NCI-H2029 treated with DMSO at 0.1 percent for 48 hours (cell line): ENCODE results near the gene EPHA2.

Experiments used
- DNase-seq: peaks from one replicate; lab custom pipeline; 2025; lab: John Stamatoyannopoulos, UW

EPHA2 gene

DNA sequence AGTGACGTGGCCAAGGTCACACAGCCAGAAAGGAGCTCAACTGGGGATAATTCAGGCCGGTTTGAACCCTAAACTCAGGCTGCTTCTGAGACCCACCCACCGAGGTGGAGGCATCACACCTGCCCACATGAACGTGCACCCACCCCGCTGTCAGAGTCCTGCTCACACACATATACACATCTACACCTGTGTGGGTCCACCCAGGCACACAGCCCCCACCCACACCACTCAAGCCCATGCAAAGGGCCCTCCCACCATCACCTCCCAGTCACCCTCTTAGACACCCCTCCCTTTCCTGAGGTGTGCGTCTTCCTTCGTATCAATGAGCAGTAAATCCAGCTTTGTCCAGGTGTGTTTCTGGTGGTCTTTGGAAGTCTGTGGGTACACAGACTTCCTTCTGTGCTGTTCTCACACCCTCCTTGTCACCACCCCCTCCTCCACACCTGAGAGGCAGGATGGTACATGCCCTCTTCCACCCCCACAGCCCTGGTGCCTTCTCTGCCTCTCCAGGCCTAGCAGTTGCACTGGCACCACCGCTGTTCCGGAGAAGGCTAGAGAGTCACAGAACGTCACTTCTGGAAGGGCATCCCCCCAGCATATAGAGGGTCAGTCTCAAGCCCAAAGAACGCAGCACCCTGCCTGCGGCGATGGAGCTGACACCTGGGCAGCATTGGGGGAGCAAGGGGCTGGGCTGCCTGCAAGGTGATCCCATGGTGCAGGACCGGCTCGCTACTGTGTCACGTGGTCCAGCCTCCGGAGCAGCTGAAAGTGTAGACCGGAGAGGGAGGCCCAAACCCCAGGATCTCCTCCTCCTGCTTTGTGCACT, 63.6 kb downstream of the EPHA2 start:
- DNase-seq: no peak

DNA sequence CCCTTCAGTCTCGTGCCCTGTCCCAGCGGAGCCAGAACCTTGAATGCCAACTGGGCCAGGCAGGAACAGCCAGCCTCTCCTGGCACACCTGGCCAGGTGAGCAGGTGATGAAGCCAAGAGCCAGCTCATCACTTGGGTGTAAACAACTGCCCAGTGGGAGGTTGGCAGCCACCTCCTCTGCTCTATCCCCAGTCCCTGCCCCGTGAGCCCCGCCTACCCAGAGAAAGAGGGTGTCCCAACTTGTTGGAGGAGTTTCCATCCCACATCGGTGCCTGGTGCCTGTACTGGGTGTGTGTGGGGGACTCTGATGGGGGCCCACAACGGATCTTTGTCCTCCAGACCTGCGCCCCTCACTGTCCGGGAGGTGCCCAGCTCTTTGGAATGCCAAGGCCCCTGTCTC, 64.6 kb downstream of the EPHA2 start:
- DNase-seq: no peak

DNA sequence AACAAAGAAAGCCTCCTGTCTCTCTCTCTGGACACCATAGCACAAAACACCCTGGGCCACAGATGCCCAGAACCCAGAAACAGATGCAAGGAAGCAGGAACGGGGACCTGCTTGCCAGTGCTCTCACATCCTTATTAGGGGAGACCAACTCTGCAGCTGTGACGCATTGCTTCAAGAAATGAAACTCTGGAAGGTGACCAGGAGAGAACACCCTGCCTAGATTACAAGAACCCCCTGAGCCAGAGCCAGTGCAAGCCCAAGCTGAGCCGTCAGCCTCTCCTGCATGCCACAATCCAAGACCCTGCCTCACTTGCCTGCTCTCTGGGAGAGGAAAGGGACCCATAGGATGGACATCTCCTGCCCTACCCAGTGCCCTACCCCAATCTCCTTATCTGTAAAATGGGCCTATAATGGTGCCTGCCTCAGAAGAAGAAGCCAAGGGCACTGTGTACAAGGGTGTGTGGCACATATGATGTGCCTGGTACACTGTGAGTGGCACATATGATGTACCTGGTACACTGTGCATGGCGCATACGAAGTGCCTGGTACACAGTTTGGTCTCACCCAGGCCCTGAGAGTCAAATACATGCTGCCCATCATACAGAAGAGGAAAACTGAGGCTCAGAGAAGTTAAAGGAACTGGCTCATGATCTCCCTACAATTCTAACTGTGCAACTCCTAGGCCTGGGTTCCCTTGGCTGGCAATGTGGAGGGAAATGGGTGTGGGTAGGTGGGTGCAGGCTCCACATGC, 65.6 kb downstream of the EPHA2 start:
- DNase-seq: no peak

DNA sequence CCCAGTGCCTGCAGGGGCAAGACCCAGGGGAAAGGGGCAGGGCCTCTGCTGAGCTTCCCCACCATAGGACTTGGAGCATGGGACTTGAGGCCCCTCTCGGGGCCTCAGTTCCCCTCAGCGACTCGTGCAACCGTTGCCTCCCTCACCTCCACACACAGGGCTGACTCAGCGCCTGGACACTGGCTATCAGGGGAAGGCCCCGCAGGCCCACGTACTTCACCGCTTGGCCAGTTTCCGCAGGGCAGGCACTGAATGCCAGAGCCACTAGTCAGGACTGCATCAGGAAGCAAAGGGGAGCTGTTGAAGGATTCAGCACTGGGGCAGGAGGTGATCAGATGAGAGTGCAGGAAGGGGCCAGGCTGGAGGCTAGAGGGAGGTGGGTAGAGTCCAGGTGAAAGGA, 66.9 kb downstream of the EPHA2 start:
- no peak for DNase-seq

DNA sequence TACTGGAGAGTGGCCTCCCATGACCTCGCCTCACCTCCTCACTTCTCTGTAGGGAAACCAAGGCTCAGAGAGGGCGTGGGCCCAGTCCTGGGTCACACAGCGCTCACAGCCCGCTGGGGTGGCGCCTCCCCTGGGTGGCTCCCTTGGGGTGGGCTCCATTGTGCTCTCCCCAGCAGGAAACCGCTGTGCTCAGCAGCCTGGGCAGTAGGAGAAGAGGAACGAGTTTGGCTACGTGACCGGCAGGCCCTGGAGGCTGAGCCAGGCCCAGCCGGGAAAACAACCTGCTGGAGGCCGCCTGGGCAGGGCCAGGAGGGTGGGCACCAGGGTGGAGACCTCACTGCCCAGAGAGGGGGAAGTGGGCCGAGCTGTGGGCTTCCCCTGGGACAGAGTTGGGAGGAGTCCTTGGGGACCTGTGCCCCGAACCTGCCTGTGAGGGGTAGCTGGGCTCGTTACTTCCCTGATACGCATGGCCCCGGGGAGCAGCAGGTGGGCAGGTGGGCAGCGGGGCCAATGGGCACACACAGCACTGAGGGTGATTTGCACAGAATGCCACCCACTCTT, 67.4 kb downstream of the EPHA2 start:
- DNase-seq: no peak

DNA sequence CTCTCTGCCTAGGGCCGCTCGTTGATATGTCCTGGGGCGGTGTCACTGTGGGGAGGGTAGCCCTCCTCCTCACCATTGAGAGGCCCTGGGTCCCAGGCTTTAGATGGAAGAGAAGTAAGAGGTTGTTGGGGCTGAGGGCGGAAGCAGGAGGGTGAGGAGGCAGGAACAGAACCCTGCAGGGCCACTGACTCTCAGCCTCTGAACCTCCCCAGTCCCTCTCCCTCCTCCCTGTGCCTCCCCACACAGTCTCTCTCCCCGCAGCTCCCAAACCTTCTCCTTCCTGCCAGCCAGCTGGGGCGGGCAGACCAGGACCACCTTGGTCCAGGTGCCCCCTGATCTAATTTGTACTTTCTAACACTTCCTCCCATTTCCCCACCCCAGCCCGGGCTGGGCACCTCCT, 68.1 kb downstream of the EPHA2 start:
- no peak for DNase-seq

DNA sequence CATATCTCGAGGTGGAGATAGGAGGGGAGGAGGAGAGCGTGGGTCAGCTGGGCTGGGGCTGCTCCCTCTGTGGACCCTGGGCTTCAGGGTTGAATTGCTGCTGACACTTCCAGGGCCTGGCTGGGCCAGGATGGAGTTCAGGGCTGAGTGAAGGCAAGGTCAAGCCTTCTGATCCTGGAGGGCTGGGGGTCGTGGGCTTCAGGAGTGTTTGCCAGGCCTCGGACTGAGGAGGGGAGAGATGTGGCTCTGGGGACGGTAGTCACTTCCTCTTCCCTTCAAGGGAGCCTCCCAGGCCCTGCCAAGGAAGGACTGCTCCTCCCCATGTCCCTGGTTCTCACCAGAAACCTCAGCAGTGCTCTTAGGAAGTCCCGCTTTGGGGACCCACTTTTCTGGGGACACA, 70.3 kb downstream of the EPHA2 start:
- DNase-seq: no peak

DNA sequence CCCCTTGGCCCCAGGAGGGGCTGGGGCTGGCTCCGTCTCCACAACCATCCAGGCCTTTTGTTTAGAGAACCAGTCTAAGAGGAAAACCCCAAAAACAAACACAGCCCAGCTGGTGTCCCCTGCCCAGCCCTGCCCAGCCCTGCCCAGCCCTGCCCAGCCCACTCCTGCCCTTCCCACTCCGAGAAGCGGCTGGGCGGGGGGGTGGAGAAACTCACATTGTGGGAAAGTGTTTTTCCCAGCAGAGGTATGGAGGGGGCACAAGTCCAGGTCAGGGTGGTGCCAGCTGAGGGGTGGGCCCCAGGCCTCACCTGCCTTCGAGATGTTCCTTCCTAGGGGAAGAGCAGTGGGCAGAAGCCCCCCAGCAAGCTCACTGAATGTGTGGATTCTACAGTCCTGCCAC, 72.4 kb downstream of the EPHA2 start:
- no peak for DNase-seq

DNA sequence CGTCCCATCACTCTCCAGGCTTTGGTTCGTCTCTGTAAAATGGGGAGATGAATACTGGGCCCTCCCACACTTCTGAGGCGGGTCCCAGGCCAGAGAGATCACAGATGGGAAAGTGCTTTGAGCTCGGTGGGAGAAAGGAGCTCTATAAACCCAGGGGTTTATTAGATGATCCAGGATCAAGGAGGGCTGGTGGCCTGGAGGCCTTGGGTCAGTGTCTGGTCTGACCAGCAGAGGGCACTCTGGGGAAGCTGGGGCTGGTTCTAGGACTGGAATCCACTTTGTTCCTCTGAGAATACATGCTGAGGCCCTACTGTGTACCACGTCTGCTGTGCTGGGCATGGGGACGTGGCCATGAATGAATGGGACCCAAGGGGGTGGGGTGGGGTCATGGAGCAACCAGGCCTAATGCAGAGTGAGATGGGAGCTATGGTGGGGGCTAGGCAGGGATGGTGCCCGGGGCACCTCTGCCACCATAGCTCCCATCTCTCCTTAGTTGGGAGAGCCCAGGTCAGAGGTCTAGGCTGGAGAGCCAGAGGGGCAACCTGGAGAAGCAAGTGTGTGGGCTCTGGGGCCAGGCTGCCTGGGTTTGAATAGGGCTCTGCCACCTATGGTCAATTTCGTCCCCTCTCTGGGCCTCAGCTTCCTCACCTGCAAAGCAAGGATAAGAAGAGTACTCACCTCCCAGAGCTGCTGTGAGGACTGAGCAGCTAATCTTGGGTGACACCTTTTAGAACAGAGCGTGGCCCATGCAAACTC, 73.4 kb downstream of the EPHA2 start:
- no peak for DNase-seq

DNA sequence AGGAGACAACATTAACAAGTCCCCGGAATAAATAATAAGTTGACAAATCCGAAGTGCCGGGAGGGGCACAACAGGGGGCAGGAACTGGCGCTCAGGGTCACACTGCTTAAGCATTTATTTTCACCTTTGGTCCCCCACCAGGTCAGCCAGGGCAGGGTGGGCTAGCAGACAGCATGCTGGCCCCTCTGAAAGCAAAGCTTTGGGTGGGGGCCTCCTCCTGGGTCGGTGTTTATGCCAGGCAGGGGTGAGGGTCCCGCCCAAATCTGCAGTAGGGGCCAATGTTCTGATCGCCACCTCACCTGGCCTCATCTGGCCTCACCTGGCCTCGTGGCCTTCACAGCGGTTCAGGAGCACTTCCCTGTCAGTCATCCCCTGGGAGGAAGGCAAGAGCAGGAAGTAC, 74.2 kb downstream of the EPHA2 start:
- no peak for DNase-seq

DNA sequence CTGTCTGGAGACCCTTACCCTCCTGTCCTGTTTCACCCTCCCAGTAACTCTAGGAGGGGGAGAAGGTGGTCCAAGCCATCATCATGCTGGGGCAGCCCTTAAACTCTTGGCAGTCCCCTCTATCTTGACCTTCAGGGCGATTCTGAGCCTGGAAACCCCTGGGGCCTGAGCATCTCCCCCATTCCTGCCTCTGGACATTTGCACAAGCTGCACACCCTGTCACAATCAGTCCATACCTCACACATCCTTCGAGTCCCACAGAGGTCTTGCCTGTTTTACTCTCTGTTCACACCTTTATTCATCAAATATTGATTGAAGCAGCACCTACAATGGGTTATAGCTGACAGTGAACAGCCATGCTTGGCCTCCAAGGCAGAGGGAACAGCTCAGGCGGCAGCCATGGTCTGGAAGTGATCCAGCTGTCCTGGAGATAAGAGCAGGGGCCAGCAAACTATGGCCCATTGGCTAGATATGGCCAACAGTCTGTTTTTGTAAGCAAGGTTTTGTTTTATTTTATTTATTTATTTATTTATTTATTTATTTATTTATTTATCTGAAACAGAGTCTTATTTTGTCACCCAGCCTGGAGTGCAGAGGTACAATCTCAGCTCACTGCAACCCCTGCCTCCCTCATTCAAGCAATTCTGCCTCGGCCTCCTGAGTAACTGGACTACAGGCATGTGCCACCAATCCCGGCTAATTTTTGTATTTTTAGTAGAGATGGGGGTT, 75.3 kb downstream of the EPHA2 start:
- DNase-seq: no peak

DNA sequence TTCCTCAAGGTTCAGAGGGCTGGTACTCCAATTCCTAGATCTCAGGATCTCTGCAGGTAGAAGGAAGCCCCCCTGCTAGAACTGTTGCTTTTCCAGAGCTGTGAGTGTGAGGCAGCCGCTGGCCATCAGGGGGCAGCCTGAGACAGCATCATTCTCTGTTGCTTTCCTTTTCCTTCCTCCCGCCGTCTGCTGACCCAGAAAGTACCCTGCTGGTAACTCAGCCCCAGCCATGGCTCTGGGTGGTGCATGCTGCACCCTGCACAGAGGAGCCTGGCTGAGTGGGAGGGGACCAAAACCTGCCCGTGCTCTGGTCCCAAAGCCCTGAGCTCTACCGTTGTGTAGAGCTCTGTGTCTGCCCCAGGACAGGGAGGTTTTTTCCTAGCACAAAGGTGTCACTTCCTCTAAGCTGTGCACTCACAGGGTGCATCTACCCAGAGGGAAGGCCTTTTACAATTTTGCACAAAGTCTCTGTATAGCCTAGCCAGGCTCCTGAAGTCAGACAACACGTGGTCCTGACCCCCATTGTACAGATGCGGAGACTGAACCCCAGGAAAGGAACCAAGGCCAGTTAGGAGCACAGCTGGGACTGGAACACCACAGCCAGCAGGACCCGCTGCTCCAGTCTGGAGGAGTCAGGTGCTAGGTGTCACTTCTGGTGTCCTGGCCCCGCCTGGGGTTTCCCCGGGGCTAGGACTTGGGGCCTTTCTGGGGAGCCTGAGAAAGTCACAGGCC, 76.8 kb downstream of the EPHA2 start:
- DNase-seq: peak; percentile 41

DNA sequence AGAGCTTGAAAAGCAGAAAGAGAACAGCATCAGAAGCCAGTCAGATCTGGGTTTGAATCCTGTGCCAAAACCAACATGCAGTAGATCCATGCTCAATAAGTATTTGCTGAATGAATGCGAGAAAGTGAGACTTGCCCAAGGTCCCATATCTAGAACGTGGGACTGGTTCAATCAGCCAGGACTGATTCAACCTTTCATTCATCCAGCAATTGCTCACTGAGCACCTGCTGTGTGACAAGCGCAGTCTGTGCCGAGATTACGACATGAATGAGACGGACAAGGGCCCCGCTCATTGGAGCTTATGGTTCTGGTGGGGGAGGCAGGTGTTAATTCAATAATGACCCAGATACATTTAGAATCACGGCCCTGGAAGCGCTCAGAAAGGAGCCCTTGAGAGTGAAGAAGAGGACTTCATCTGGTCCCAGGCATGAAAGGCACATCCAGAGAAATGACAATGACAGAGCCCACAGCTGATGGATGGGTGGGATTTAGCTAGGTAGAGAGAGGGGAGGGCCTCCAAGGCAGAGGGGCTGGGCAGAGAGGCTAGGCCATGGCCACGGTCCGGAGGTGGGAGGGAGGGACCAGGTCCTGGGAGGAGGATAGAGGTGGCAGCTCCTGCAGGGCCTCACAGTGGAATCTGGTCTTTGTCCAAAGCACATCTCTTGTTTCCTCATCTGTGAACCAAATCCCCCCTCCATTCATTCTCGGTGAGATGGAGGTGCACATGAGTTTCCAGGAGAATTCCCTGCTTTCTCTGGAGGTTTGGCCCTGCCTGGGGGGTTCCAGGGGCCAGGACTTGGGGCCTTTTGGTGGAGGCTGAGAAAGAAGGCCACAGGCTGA, 78.2 kb downstream of the EPHA2 start:
- no peak for DNase-seq

DNA sequence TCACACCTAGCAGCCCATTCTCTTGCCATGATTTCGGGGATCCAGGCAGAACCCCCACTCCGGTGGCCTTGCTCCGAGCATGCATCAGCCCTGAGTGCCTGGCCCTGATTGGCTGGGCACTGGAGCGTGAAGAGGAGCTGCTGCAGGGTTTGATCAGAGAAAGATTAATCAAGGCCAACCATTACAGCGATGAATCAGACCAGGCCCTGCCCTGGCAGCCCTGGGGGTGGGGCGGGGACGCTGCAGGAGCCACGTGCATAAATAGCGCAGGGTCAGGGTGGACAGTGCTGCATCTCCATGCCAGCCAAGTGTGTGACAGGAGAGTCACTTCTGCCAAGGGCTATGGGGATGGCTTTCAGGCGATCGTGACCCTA, 79.0 kb downstream of the EPHA2 start:
- no peak for DNase-seq

DNA sequence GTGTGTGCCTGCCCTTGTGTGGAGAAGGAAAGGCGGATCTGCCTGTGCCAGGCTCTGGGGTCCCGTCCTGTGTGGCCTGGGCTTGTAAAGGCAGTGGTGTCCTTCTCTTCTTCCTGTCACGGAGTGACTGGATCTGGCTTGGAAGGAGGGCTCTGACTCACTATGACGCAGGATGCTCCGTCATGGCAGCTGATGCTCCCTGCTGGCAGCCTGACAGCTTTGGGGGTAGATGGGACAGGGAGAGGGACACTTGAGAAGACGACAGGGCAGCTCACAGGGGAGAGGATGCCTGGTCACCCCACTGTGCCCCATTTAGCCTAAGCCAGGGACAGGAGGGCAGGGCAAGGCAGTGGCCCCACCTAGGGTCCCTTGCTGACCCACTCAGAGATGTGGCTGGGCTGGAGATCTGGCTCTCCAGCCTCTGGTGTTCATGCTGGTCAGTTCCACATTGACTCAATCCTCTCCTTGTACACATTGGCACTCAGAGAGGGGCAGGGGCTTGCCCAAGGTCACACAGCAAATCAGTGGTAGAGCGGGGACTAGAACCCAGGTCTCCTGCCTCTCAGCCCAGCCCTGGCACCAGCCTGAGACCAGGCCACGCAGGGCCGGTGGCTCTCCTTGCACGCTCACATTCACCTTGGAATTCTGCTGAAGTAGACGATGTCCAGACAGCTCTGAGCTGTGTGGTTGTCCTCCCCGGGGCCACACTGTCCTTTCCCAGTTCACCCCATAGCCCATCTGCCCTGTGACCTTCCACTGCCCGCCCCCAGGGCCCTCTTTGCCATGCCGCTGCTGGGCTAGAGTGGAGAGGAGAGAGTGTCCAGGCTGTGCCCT, 79.6 kb downstream of the EPHA2 start:
- DNase-seq: no peak

DNA sequence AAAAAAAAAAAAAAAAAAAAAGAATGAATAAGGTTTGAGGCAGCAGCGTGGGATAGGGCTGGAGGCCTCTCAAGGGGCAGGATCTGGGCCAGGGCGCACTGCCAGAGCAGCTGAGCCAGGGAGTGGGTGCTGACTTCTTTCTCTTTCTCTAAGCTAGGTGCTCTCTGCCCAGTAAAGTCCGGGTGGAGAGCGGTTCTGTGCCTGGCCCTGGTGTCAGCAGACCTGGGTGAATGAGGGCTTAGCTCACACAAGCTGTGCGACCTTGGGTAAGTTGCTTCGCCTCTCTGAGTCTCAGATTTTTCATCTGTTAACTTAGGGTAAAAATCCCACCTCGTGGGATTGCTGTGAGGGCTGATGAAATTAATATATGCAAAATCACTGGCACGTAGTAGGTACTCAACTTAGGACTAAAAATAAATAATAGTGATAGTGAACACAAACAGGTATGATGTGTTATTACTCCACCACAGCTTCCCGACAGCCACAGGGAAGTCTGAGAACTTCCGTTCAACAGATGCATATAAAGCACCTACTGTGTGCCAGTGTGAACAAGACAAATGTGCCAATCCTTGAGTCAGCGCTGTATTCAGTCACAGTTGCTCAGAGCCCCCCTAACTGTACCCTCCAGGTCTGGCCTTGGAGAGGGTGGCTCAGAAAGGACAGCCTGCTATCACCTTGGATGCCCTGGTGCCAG, 80.4 kb downstream of the EPHA2 start:
- DNase-seq: no peak
